Thyroid gland (tissue), 4 donors: ENCODE measurements around the gene ATXN7L1.

Source experiments
- CTCF ChIP-seq, 6 experiments: fragments of 200-600 bp in 3 of 6; fragments of 450-650 bp in 3 of 6; sonication (generic) in 3 of 6; IDR thresholded peaks; one replicate each; pipeline ENCODE4 v1.5.1; 2016 to 2019; ENCODE audit warnings: antibody characterized with exemption in 6 of 6, mild to moderate bottlenecking in 2 of 6, inconsistent platforms in 1 of 6, moderate library complexity in 1 of 6
- POLR2A ChIP-seq, 2 donors: fragments of 450-650 bp; IDR thresholded peaks; one replicate each; pipeline ENCODE4 v1.6.1; 2017; ENCODE audit warnings: antibody characterized with exemption in 2 of 2, mild to moderate bottlenecking in 2 of 2, moderate library complexity in 1 of 2

GRCh38 chr7:105827151-105827875, 49.1 kb downstream of the ATXN7L1 start:
- TF ChIP-seq CTCF (IDR thresholded peaks at IDR 0.05) (no peak), POLR2A (IDR thresholded peaks at IDR 0.05) (no peak)
